Sigmoid colon (tissue), 7 donors: ENCODE results near the gene C6orf89. TPM values are rescaled to one million over a fixed set of nuclear protein-coding genes. Genes with fewer than 3 reads are reported as not detected.
A peak's percentile ranks its signal among the peaks of the same experiment; 100 is the strongest.

ENCODE experiments used
- DNase-seq: peaks from one replicate; pipeline ENCODE4 v3.0.0-alpha.2; 2019
- H3K27ac ChIP-seq, 4 donors: fragments of 200-600 bp; sonication (generic); one replicate each; pipeline ENCODE4 v1.5.1; 2016 to 2019; ENCODE audit warnings: mild to moderate bottlenecking in 1 of 4
- H3K27me3 ChIP-seq, 3 donors: fragments of 200-600 bp; sonication (generic); one replicate each; pipeline ENCODE4 v1.5.1; 2019; ENCODE audit warnings: mild to moderate bottlenecking in 1 of 3
- H3K36me3 ChIP-seq, 4 donors: fragments of 200-600 bp; sonication (generic); one replicate each; pipeline ENCODE4 v1.5.1; 2016 to 2019
- H3K4me1 ChIP-seq, 4 donors: fragments of 200-600 bp; sonication (generic); one replicate each; pipeline ENCODE4 v1.5.1; 2017 to 2019
- H3K4me3 ChIP-seq, 4 donors: fragments of 200-600 bp; sonication (generic); one replicate each; pipeline ENCODE4 v1.5.1; 2017 to 2019; ENCODE audit warnings: mild to moderate bottlenecking in 2 of 4, moderate library complexity in 1 of 4
- H3K9me3 ChIP-seq, 4 donors: fragments of 200-600 bp in 3 of 4; sonication (generic) in 3 of 4; one replicate each; pipeline versions ENCODE4 v1.5.1 to v1.6.1; 2013 to 2019
- CTCF ChIP-seq, 4 experiments: fragments of 450-650 bp in 3 of 4; fragments of 200-600 bp in 1 of 4; IDR thresholded peaks; one replicate each; pipeline ENCODE4 v1.5.1; 2016 to 2019; ENCODE audit warnings: antibody characterized with exemption in 4 of 4, mild to moderate bottlenecking in 3 of 4, moderate library complexity in 2 of 4
- EP300 ChIP-seq, 4 donors: sonication (generic); formaldehyde crosslinking; IDR thresholded peaks; one replicate each; pipeline ENCODE4 v1.6.1; 2017; ENCODE audit warnings: antibody characterized with exemption in 4 of 4
- POLR2A ChIP-seq, 2 donors: fragments of 450-650 bp; IDR thresholded peaks; one replicate each; pipeline ENCODE4 v1.6.1; 2016; ENCODE audit warnings: antibody characterized with exemption in 2 of 2, mild to moderate bottlenecking in 2 of 2, moderate library complexity in 2 of 2
- POLR2AphosphoS5 ChIP-seq, 4 donors: sonication (generic); formaldehyde crosslinking; IDR thresholded peaks; one replicate each; pipeline ENCODE4 v1.6.1; 2017; ENCODE audit warnings: antibody characterized with exemption in 4 of 4
- WGBS, 2 donors: extraction: QIAGEN DNeasy Blood & Tissue Kit; methylation state at CpG; one replicate each; pipeline ENCODE4 v1.1.7; 2013; 5-methylcytosine and 5-hydroxymethylcytosine counted together
- intact Hi-C: fragments of 100-400 bp; cut with DNase I; formaldehyde crosslinking; loops from one replicate; pipeline ENCODE4 v1.15.1; 2023
- polyA plus RNA-seq, 3 donors: library from polyadenylated mRNA; stranded (reverse); fragments of 200-250 nt; gene quantifications; one replicate each; pipeline ENCODE4 v1.2.3, GENCODE V29; 2013
- total RNA-seq, 4 donors: library from RNA; depleted of rRNA; stranded (reverse); fragments of >200 nt; gene quantifications; one replicate each; pipeline ENCODE4 v1.1.0, GENCODE V29; 2016
- donor health status: healthy with polysubstance abuse.
- donor health status: Bipolar disorder and iron deficiency.
- donor health status: healthy.

C6orf89 gene
- total and polyA plus RNA-seq, 7 donors, result 5.5 to 51.4 (median 37.3) TPM

GRCh38 chr6:36912586-36912985 lies 26.8 kb downstream of the C6orf89 start:
- DNase-seq, result no peak
- peaks cover 0 to 52% (median 24%) of the 10 kb centered on the region in 4 donors for H3K36me3 ChIP-seq
- H3K27ac ChIP-seq, result no peak overlapping the region
- peaks cover 0 to 32% (median 24%) of the 10 kb centered on the region in 4 donors for H3K4me1 ChIP-seq
- TF ChIP-seq CTCF (IDR thresholded peaks at IDR 0.05) (no peak), EP300 (IDR thresholded peaks at IDR 0.05) (no peak), POLR2A (IDR thresholded peaks at IDR 0.05) (no peak), POLR2AphosphoS5 (IDR thresholded peaks at IDR 0.05) (no peak)
- no peaks in the 10 kb centered on the region for H3K9me3 ChIP-seq
- H3K27me3 ChIP-seq, result no peaks in the 10 kb centered on the region
- no peak overlapping the region for H3K4me3 ChIP-seq
- intact Hi-C loops, result no loop called here
- WGBS, 2 donors, result 48 to 78% methylated on average over 8 of the region's 8 CpGs

- peaks cover 0 to 31% (median 24%) of the 10 kb centered on the region in 4 donors for H3K4me1 ChIP-seq
- 76% methylated on average over 4 of the region's 4 CpGs for WGBS, 2 donors
Observed at GRCh38 chr6:36913082-36913481, 27.3 kb downstream of the C6orf89 start.

GRCh38 chr6:36914227-36914794 lies 28.6 kb downstream of the C6orf89 start:
- no peaks in the 10 kb centered on the region for H3K27me3 ChIP-seq
- TF ChIP-seq EP300 (IDR thresholded peaks at IDR 0.05) (no peak), POLR2A (IDR thresholded peaks at IDR 0.05) (no peak), CTCF (IDR thresholded peaks at IDR 0.05) (no peak), POLR2AphosphoS5 (IDR thresholded peaks at IDR 0.05) (no peak)
- 47 to 67% methylated on average over 10 of the region's 10 CpGs for WGBS, 2 donors
- H3K4me3 ChIP-seq, result no peak overlapping the region
- H3K36me3 ChIP-seq, result peaks cover 0 to 58% (median 24%) of the 10 kb centered on the region in 4 donors
- intact Hi-C loops, result no loop called here
- no peaks in the 10 kb centered on the region for H3K9me3 ChIP-seq
- no peak overlapping the region for H3K27ac ChIP-seq
- peaks cover 0 to 35% (median 32%) of the 10 kb centered on the region in 4 donors for H3K4me1 ChIP-seq
- no peak for DNase-seq

More at GRCh38 chr6:36913082-36913481, 27.3 kb downstream of the C6orf89 start:
- DNase-seq, result no peak
- no peaks in the 10 kb centered on the region for H3K27me3 ChIP-seq
- intact Hi-C loops, result no loop called here
- no peak overlapping the region for H3K27ac ChIP-seq
- no peak for TF ChIP-seq POLR2A (IDR thresholded peaks at IDR 0.05)
- no peak for TF ChIP-seq CTCF (IDR thresholded peaks at IDR 0.05)
- no peak for TF ChIP-seq EP300 (IDR thresholded peaks at IDR 0.05)
- TF ChIP-seq POLR2AphosphoS5 (IDR thresholded peaks at IDR 0.05), result no peak
- peaks cover 0 to 52% (median 24%) of the 10 kb centered on the region in 4 donors for H3K36me3 ChIP-seq
- no peak overlapping the region for H3K4me3 ChIP-seq
- H3K9me3 ChIP-seq, result no peaks in the 10 kb centered on the region

GRCh38 chr6:36915599-36915998 lies 29.8 kb downstream of the C6orf89 start:
- H3K4me3 ChIP-seq, result no peak overlapping the region
- intact Hi-C loops, result no loop called here
- peak overlapping the region in 1 of 4 donors; percentile 79 for H3K27ac ChIP-seq
- DNase-seq, result no peak
- no peaks in the 10 kb centered on the region for H3K27me3 ChIP-seq
- TF ChIP-seq CTCF (IDR thresholded peaks at IDR 0.05) (no peak), POLR2AphosphoS5 (IDR thresholded peaks at IDR 0.05) (no peak), EP300 (IDR thresholded peaks at IDR 0.05) (no peak), POLR2A (IDR thresholded peaks at IDR 0.05) (no peak)
- 92 to 95% methylated on average over 4 of the region's 4 CpGs for WGBS, 2 donors
- peaks cover 0 to 71% (median 24%) of the 10 kb centered on the region in 4 donors for H3K36me3 ChIP-seq
- no peaks in the 10 kb centered on the region for H3K9me3 ChIP-seq
- peaks cover 0 to 46% (median 41%) of the 10 kb centered on the region in 4 donors for H3K4me1 ChIP-seq
